K562 (cell line): ENCODE measurements around the gene EGR1. TPM values are rescaled to one million over a fixed set of nuclear protein-coding genes. Genes with fewer than 3 reads are reported as not detected.
A peak's percentile ranks its signal among the peaks of the same experiment; 100 is the strongest.

Experiments used
- CBX1 ChIP-seq: sonication (generic); IDR thresholded peaks from 2 replicates; pipeline ENCODE4 v1.6.1; 2016; ENCODE audit warnings: antibody characterized with exemption, low read depth, mild to moderate bottlenecking
- EGR1 ChIP-seq: fragments of 450-650 bp; conservative IDR thresholded peaks from 2 replicates; pipeline ENCODE4 v1.6.1; 2017; ENCODE audit warnings: mild to moderate bottlenecking
- HBP1 ChIP-seq: fragments of 450-650 bp; formaldehyde crosslinking; IDR thresholded peaks from 2 replicates; pipeline ENCODE4 v1.4.0; 2022; ENCODE audit warnings: missing genetic modification characterization
- PML ChIP-seq: IDR thresholded peaks from 2 replicates; pipeline ENCODE4 v1.6.1; 2012; ENCODE audit warnings: low read length, inconsistent platforms
- POLR2B ChIP-seq: fragments of 450-650 bp; IDR thresholded peaks from 2 replicates; pipeline ENCODE4 v1.6.1; 2018; ENCODE audit warnings: low read depth; ENCODE audit not compliant: partially characterized antibody
- PTBP1 ChIP-seq: fragments of 200-400 bp; formaldehyde crosslinking; IDR thresholded peaks from 2 replicates; pipeline ENCODE4 v1.6.1; 2017; ENCODE audit warnings: low read depth, low read length
- RAD21 ChIP-seq, 2 experiments: fragments of 250-450 bp in 1 of 2; fragments of 450-650 bp in 1 of 2; sonication (Bioruptor Pico) in 1 of 2; formaldehyde crosslinking in 1 of 2; IDR thresholded peaks in 1 of 2; conservative IDR thresholded peaks in 1 of 2; 2 replicates each; pipeline versions ENCODE4 v1.4.0 to v1.8.0; 2020 to 2022; ENCODE audit warnings: mild to moderate bottlenecking in 2 of 2, moderate library complexity in 1 of 2
- RB1 ChIP-seq: fragments of 450-650 bp; IDR thresholded peaks from 2 replicates; pipeline ENCODE4 v1.6.1; 2017; ENCODE audit warnings: low read depth, mild to moderate bottlenecking
- SMARCE1 ChIP-seq: fragments of 450-650 bp; IDR thresholded peaks from 2 replicates; pipeline ENCODE4 v1.7.1; 2016; ENCODE audit warnings: mild to moderate bottlenecking
- THRB ChIP-seq: fragments of 450-650 bp; formaldehyde crosslinking; conservative IDR thresholded peaks from 2 replicates; pipeline ENCODE4 v1.4.0; 2022; ENCODE audit warnings: mild to moderate bottlenecking, missing genetic modification characterization
- ZBTB26 ChIP-seq: fragments of 450-650 bp; formaldehyde crosslinking; IDR thresholded peaks from 2 replicates; pipeline ENCODE4 v1.4.0; 2022; ENCODE audit warnings: missing genetic modification characterization
- ZNF75A ChIP-seq: fragments of 450-650 bp; formaldehyde crosslinking; IDR thresholded peaks from 2 replicates; pipeline ENCODE4 v1.4.0; 2020; ENCODE audit warnings: mild to moderate bottlenecking
- polyA plus RNA-seq, 8 experiments: library from polyadenylated mRNA; depleted of rRNA in 4 of 8; stranded (reverse) in 5 of 8; unstranded in 3 of 8; fragments of >200 nt; fragmentation: Nextera tagmentation in 2 of 8; fragmentation: Illumina TruSeq in 1 of 8; extraction: Ambion mirVana in 2 of 8; extraction: Trizol in 1 of 8; gene quantifications; 2 replicates each; pipeline versions ENCODE4 v1.2.1 to v1.2.3, GENCODE V29; 2011 to 2014; ENCODE audit warnings: inconsistent platforms in 1 of 8, missing spikeins in 1 of 8
- total RNA-seq, 7 experiments: library from RNA; depleted of rRNA in 6 of 7; stranded (reverse); fragments of >200 nt in 6 of 7; fragmentation: Illumina TruSeq in 2 of 7; extraction: Trizol in 2 of 7; gene quantifications; 2 replicates each; pipeline versions ENCODE4 v1.2.1 to v1.2.3, GENCODE V29; 2011 to 2021; ENCODE audit warnings: low replicate concordance in 1 of 7
- TF ChIP-seq, protein P1 (sequence below): sonication (generic); formaldehyde crosslinking; IDR thresholded peaks from 2 replicates; pipeline ENCODE4 v1.8.0; 2022; ENCODE audit warnings: mild to moderate bottlenecking, missing genetic modification reagents, borderline replicate concordance
- TF ChIP-seq, protein P2 (sequence below), 2 experiments: fragments of 450-650 bp; IDR thresholded peaks; 2 replicates each; pipeline ENCODE4 v1.6.1; 2016

The EGR1 gene
- total and polyA plus RNA-seq, 9 of the 15 experiments (the other 6 are each of a cell fraction or from before 2014, with no cell fraction given), result 1.3 to 132 (median 21.5) TPM

- TF ChIP-seq, protein P1, sequence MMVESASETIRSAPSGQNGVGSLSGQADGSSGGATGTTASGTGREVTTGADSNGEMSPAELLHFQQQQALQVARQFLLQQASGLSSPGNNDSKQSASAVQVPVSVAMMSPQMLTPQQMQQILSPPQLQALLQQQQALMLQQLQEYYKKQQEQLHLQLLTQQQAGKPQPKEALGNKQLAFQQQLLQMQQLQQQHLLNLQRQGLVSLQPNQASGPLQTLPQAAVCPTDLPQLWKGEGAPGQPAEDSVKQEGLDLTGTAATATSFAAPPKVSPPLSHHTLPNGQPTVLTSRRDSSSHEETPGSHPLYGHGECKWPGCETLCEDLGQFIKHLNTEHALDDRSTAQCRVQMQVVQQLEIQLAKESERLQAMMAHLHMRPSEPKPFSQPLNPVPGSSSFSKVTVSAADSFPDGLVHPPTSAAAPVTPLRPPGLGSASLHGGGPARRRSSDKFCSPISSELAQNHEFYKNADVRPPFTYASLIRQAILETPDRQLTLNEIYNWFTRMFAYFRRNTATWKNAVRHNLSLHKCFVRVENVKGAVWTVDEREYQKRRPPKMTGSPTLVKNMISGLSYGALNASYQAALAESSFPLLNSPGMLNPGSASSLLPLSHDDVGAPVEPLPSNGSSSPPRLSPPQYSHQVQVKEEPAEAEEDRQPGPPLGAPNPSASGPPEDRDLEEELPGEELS (CRISPR knock-in tag), result 0 out of 2 replicates have a peak, but pooled peaks have one; percentile 10
- TF ChIP-seq THRB (CRISPR knock-in tag) (0 out of 2 replicates have a peak, but pooled peaks have one; percentile 68), RB1 (0 out of 2 replicates have a peak, but pooled peaks have one; percentile 8), PML (0 out of 2 replicates have a peak, but pooled peaks have one; percentile 9), EGR1 (peak; percentile 71; the same call in 1 of the 2 replicates), PTBP1 (0 out of 2 replicates have a peak, but pooled peaks have one; percentile 6), ZNF75A (0 out of 2 replicates have a peak, but pooled peaks have one; percentile 22), RAD21 (CRISPR knock-in tag; conservative IDR thresholded peaks at IDR 0.05 in 1 of 2, IDR thresholded peaks at IDR 0.05 in 1 of 2) (peak; percentile 25 to 57; a peak in 3 of 4 replicates), POLR2B (peak; percentile 48), HBP1 (CRISPR knock-in tag) (0 out of 2 replicates have a peak, but pooled peaks have one; percentile 3), CBX1 (0 out of 2 replicates have a peak, but pooled peaks have one; percentile 1), ZBTB26 (CRISPR knock-in tag) (0 out of 2 replicates have a peak, but pooled peaks have one; percentile 32), SMARCE1 (peak; percentile 33; the same call in 1 of the 2 replicates)
- TF ChIP-seq, protein P2, sequence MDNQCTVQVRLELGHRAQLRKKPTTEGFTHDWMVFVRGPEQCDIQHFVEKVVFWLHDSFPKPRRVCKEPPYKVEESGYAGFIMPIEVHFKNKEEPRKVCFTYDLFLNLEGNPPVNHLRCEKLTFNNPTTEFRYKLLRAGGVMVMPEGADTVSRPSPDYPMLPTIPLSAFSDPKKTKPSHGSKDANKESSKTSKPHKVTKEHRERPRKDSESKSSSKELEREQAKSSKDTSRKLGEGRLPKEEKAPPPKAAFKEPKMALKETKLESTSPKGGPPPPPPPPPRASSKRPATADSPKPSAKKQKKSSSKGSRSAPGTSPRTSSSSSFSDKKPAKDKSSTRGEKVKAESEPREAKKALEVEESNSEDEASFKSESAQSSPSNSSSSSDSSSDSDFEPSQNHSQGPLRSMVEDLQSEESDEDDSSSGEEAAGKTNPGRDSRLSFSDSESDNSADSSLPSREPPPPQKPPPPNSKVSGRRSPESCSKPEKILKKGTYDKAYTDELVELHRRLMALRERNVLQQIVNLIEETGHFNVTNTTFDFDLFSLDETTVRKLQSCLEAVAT (IDR thresholded peaks at IDR 0.05), result peak in 1 of 2 experiments; percentile 38; a peak in 2 of 4 replicates
These were observed 1.8 kb upstream of the EGR1 start (continued) for GRCh38 chr5:138463419-138464007.
